Measurements from ENCODE around the gene CD33.
"Not testable (repeated sequence)": the region's sequence is repeated elsewhere in the genome, so short reads cannot be mapped to it uniquely, and the experiment has no call there.

CD33 gene

GRCh38 chr19:51210874-51211361 lies 14.0 kb upstream of the CD33 start:
- not testable (repeated sequence) for FAIRE-seq

- FAIRE-seq, result no peak
Observed at GRCh38 chr19:51211833-51212232, 13.0 kb upstream of the CD33 start.

- FAIRE-seq, result no peak
Observed at GRCh38 chr19:51219307-51219706, 5.6 kb upstream of the CD33 start.

DNA sequence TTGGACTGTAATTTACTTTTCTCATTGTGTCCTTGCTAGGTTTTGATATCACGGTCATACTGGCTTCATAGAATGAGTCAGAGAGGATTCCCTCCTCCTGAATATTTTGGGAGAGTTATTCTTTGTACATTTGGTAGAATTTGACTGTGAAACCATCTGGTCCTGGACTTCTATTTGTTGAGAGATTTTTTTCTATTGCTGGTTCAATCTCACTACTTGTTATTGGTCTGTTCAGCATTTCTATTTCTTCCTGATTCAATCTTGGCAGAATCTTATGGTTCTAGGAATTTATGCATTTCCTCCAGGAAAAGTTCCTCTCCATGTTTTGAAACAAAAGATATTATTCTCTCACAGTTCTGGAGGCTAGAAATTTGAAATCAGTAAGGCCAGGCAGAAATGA lies 4.9 kb upstream of the CD33 start:
- FAIRE-seq, result no peak

DNA sequence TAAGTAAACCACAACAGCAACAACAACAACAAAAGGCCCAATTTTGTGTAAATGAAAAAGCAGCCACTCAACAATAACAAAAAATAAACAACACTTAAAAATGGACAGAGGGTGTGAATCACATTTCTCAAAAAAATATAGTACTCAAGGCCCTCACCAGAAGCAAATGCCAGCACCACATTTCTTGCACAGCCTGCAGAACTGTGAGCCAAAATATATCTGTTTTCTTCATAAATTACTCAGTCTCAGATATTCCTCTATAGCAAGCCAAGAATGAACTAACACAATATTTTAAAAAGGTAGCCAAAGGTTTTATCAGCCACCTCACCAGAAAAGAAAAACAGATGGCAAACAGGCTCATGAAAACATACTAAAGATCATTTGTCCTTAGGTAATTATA lies 3.9 kb upstream of the CD33 start:
- no peak for FAIRE-seq

DNA sequence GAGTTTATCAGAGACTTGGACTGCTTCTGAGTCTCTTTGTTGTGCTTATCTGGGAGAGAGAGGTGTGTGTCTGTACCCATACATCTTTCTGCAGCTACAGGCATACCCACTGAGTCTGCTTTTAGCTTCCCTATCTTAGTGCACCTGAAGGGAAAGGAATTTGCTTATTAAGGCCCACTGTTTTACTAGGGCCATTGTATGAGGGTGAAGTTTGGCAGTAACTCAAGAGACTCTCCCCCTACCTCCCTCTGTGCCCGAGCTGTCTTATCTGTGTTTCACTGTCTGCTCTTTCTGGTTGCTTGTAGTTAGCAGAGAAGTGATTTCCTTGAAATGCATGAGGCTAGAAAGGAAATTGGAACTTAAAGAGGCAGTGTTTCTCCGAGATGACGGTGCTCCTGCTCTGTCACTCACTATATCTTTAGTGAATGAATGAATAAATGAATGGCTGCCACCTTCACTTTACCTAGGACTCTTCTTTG lies 678 bp upstream of the CD33 start:
- FAIRE-seq, result no peak

DNA sequence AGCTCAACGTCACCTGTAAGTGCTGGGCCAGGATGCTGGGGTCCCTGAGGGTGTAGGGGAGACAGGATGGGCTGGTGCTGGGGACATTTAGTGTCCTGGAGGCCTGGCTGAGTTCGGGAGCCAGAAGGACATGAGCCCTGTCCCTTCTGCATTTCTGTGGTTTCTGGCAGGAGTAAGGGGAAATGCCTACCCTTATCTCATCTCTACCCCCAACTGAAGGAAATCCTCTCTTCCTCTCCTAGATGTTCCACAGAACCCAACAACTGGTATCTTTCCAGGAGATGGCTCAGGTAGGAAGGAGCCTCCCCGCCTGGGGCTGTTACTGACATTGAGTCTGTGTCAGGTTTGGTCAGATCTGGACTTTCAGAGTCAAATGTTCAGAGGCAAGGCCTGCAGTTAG lies 1.2 kb downstream of the CD33 start:
- FAIRE-seq, result no peak

GRCh38 chr19:51227326-51227725 lies 2.4 kb downstream of the CD33 start:
- no peak for FAIRE-seq

GRCh38 chr19:51227966-51228365 lies 3.1 kb downstream of the CD33 start:
- no peak for FAIRE-seq

DNA sequence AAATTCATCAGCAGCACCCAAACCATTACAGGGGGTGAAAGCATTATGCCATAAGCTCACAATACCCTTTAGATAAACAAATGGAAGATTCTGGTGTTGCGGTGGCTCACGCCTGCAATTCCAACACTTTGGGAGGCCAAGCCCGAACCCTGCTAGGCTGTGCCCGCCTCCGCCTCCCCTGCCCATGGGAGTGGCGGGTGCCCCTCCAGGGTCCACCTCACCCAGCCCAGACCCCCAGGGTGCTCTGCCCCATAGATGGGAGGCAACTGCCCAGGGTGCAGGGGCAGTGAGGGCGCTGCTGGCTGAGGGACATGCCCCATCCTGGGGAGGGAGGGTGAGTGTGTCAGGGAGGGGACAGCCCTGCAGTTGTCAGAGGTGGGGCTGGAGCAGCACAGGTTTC lies 16.0 kb downstream of the CD33 start:
- FAIRE-seq, result no peak

DNA sequence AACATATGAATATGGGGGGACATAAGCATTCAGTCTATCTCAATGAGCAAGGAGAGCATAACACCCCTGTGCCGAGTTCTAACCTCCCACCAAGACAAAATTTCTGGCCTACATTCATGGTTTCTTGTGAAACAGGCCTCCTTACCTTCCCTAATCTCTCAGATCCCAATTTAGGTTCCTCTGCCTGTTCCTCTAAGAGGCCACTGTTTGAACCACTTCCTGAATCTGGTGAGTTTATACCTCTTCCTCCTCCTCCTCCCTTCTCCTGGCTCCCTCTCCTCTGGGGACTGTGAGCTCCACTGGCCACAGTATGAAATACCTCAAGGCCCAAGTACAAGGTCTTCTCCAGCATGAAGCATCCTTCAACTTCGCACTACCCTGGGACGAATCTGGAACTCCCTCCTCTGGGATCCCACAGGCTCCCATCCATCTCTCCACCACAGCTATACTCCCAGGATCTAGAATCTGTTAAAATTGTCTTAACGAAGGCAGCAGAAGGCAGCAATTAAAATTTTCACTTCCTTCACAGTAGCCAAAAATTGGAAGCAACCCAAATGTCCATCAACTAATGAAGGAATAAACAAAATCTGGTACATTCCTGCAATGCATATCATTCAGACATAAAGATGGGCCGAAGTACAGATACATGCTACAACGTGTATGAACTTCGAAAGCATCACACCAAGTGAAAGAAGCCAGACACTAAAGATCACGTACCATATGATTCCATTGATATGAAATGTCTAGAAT lies 18.2 kb downstream of the CD33 start:
- FAIRE-seq, result no peak

GRCh38 chr19:51246164-51246552 lies 21.3 kb downstream of the CD33 start:
- FAIRE-seq, result no peak

DNA sequence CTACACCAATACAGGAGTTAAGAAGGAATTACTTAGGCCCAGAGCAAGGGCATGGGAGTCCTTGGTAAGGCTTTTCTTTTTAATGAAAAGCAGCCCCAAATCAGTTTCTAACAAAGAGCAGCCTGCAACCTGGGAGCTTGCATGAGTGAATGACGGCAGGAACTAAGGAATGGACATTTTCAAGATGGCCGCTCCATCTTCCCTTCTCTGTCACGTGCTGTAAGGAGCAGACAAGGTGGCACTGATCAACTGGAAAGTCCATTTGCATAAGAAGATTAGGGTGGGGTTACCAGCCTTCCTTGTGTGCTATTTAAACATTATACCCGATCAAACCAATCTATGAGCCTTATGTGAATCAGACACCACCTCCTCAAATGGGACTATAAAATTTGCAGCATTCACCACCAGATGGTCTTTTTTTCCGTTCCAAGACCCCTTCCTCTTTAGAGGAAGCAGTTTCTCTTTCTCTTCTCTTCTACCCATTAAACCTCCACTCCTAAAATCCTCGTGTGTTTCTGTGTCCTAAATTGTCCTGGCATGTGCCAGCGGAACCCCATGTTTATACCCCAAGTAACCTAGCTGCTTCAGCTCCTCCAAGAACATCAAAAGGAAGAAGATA lies 23.2 kb downstream of the CD33 start:
- no peak for FAIRE-seq

- no peak for FAIRE-seq
Observed at GRCh38 chr19:51250786-51251467, 26.0 kb downstream of the CD33 start, which contains the start of gene SIGLECL1. SIGLECL1 (plus strand) TSS chr19:51251080; CDS start chr19:51264073, 12,993 bp downstream.

- FAIRE-seq, result no peak
Observed at GRCh38 chr19:51251468-51251820, 26.6 kb downstream of the CD33 start.

DNA sequence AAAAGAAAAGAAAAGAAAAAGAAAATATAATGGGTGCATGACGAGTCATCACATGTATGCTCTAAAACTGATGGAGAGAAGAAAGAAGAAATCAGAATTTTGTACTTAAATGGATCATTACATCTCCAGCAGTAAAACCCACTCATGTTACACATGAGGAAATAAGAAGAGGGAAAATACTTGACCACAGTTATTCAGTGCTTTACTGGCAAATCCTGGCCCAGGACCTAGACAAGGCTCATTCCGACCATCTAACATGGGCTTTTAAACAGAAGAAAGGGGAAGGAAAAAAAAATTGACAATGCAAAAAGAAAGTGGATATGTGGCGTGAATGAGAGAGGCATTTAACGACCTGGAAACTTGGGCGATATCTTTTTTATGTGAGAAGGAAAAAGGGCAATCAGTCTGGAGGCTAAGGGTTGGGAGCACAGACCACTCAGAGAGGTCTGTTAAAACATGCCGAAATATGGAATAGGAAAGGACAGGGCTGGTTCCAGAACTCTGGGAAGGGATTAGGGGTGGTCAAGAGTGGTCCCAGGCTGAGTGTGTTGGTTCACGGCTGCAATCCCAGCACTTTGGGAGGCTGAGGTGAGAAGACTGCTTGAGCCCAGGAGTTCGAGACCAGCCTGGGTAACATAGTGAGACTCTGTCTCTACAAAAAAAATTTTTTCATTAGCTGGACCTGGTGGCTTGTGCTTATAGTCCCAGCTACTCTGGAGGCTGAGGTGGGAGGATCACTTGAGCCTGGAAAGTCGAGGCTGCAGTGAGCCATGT lies 27.6 kb downstream of the CD33 start:
- no peak for FAIRE-seq

- FAIRE-seq, result no peak
Observed at GRCh38 chr19:51253088-51253806, 28.4 kb downstream of the CD33 start.

DNA sequence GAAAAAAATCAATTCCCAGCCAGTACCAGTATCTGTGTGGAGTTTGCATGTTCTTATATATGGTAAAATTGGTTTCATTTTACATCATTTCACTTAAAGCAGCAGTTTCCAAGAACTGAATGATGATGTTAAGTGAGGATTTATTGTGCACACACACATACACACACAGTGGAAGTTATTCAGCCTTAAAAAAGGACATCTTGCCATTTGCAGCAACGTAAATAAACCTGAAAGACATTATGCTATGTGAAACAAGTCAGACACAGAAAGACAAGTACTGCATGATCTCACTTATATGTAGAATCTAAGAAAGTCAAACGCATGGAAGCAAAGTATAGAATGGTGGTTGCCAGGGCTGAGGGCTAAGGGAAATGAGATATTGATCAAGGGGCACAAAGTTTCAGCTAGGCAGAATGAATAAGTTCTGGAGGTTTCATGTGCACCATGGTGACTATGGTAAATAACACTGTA lies 31.3 kb downstream of the CD33 start:
- no peak for FAIRE-seq

GRCh38 chr19:51257471-51257870 lies 32.6 kb downstream of the CD33 start:
- no peak for FAIRE-seq

DNA sequence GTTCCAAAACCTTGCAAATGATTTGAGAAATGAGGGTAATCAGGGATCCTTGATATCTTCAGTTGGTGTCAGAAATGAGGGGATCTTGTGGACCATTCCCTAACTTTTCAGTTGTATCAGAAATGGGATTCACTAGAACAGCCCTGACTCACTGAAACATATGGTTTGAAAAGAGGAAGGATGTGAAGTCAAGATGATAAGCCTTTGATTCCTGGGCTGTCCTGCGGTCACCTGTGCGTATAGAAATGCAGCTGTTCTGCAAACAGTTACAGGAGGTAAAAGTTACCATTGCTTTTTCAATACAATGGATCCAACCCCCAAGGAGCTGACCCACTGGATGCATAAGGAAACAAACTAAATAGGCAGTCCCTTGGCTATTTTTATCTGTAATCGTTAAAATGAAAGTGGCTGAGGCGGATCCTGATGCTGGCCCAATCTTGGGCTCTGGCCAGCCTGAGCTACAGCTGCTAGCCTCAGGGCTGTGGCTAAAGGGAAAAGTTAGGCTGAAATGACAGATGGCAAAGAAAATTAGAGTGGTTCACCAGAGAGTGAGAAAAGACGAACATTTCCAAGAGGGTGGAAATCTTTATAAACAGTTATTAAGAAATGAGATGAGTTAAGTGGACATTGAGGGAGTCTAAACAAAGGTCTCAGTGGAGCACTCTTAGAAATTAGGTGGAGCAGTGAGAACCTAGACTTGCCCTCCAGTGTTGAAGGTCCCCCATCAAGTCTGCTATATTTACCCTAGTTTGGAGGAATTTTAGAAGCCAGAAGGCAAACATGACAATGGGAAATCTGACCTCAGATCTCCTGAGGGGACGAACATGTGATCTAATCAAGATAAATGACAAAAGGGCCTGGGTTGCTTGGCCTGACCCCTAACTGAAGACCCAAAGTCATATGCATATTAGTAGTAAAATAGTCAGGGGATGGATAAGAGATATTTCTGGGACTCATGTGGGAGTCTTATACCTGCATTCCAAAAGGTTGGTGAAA lies 33.6 kb downstream of the CD33 start:
- FAIRE-seq, result no peak
